ENCODE data around the gene ITGA4.

DNA sequence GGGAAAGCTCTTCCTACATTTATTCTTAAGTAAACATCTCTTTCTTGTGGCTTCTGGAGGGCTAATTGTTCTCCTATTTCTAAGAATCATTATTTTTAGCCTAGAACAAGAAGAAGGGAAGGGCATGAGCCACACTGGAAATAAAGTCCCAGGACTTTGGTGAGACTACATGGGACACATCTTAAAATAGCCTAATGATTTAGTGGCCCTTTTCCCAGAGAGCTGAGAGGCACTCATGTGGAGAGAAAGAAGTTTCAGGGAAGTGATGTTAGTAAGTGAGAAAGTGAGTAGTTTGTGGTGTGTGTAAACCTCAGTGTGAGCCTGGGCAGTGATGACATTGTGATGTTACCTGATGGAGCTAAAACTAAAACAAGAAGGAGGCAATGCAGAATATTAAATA, 14.6 kb downstream of the ITGA4 start:
- no peak for TF ChIP-seq EZH2 (IDR thresholded peaks at IDR 0.05; ENCODE audit: insufficient read depth, low read length)
- TF ChIP-seq, protein P1, sequence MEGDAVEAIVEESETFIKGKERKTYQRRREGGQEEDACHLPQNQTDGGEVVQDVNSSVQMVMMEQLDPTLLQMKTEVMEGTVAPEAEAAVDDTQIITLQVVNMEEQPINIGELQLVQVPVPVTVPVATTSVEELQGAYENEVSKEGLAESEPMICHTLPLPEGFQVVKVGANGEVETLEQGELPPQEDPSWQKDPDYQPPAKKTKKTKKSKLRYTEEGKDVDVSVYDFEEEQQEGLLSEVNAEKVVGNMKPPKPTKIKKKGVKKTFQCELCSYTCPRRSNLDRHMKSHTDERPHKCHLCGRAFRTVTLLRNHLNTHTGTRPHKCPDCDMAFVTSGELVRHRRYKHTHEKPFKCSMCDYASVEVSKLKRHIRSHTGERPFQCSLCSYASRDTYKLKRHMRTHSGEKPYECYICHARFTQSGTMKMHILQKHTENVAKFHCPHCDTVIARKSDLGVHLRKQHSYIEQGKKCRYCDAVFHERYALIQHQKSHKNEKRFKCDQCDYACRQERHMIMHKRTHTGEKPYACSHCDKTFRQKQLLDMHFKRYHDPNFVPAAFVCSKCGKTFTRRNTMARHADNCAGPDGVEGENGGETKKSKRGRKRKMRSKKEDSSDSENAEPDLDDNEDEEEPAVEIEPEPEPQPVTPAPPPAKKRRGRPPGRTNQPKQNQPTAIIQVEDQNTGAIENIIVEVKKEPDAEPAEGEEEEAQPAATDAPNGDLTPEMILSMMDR (IDR thresholded peaks at IDR 0.05; ENCODE audit: insufficient read depth, low read depth, low read length), result no peak
